Natural killer cell (primary cell): ENCODE results near the gene THOC6. TPM values are rescaled to one million over a fixed set of nuclear protein-coding genes. Genes with fewer than 3 reads are reported as not detected.

Experiments used
- ATAC-seq, 3 donors: fragments of 150-1000 bp in 2 of 3; fragments of 200-7000 bp in 1 of 3; cut with Tn5 transposase; 1 replicate in 1 of 3; 2 replicates in 2 of 3; pipeline ENCODE4 v1.10.0; 2021; ENCODE audit warnings: mild to moderate bottlenecking in 2 of 3, moderate library complexity in 2 of 3
- DNase-seq, 2 donors: peaks; one replicate each; pipeline versions ENCODE4 v3.0.0 to v3.0.0-alpha.2; 2013 to 2021; ENCODE audit warnings: mixed read lengths in 1 of 2
- H3K27ac ChIP-seq: one replicate; pipeline ENCODE4 v1.5.1; 2013; ENCODE audit warnings: mild to moderate bottlenecking, low read length
- H3K27me3 ChIP-seq: one replicate; pipeline ENCODE4 v1.6.1; 2013; ENCODE audit warnings: low read length; ENCODE audit not compliant: control insufficient read depth, insufficient read depth
- H3K36me3 ChIP-seq: one replicate; pipeline ENCODE4 v1.6.1; 2013; ENCODE audit warnings: low read length; ENCODE audit not compliant: control insufficient read depth, insufficient read depth
- H3K4me1 ChIP-seq: one replicate; pipeline ENCODE4 v1.6.1; 2013; ENCODE audit warnings: low read length; ENCODE audit not compliant: control insufficient read depth, insufficient read depth
- H3K4me3 ChIP-seq: one replicate; pipeline ENCODE4 v1.5.1; 2013; ENCODE audit warnings: low read length
- H3K9me3 ChIP-seq: one replicate; pipeline ENCODE4 v1.6.1; 2013; ENCODE audit warnings: low read length; ENCODE audit not compliant: control insufficient read depth, insufficient read depth
- H3K27ac Mint-ChIP-seq, 2 donors: one replicate each; pipeline ENCODE4 v1.8.0; 2022; ENCODE audit warnings: mild to moderate bottlenecking in 2 of 2, mixed read lengths in 2 of 2, moderate library complexity in 1 of 2
- H3K27me3 Mint-ChIP-seq, 2 donors: one replicate each; pipeline ENCODE4 v1.8.0; 2022; ENCODE audit warnings: low read depth in 2 of 2, mixed read lengths in 2 of 2
- H3K36me3 Mint-ChIP-seq: one replicate; pipeline ENCODE4 v1.8.0; 2022; ENCODE audit warnings: mixed read lengths
- H3K4me1 Mint-ChIP-seq, 2 donors: one replicate each; pipeline ENCODE4 v1.8.0; 2022; ENCODE audit warnings: mixed read lengths in 2 of 2
- H3K4me3 Mint-ChIP-seq: one replicate; pipeline ENCODE4 v1.8.0; 2022; ENCODE audit warnings: mild to moderate bottlenecking, moderate library complexity, mixed read lengths
- H3K9me3 Mint-ChIP-seq, 2 donors: one replicate each; pipeline ENCODE4 v1.8.0; 2022; ENCODE audit warnings: mixed read lengths in 2 of 2
- CTCF ChIP-seq: fragments of 200-600 bp; IDR thresholded peaks from one replicate; pipeline ENCODE4 v1.8.0; 2022; ENCODE audit warnings: antibody characterized with exemption
- WGBS: methylation state at CpG from one replicate; pipeline ENCODE4 v1.1.7; 2013; ENCODE audit warnings: missing lambda C conversion rate; ENCODE audit not compliant: insufficient coverage; 5-methylcytosine and 5-hydroxymethylcytosine counted together
- intact Hi-C: fragments of 100-400 bp; cut with micrococcal nuclease; formaldehyde crosslinking; loops from one replicate; pipeline ENCODE4 v1.14.2; 2022
- total RNA-seq, 4 donors: library from RNA; stranded (reverse); fragments of 120-200 nt in 1 of 4; gene quantifications; one replicate each; pipeline versions ENCODE4 v1.2.3 to v1.2.4, GENCODE V29; 2013 to 2022

Gene THOC6
- total RNA-seq, 3 donors from 2014 or later (not counting 1 experiment from before 2014, with no cell fraction given) = 17.1 to 21.5 (median 17.2) TPM

GRCh38 chr16:3013998-3014690, 9.7 kb upstream of the THOC6 start:
- Histone ChIP-seq H3K4me1 (peaks cover 11% of the 10 kb centered on the region), H3K9me3 (no peaks in the 10 kb centered on the region), H3K4me3 (no peak overlapping the region), H3K36me3 (no peaks in the 10 kb centered on the region), H3K27ac (no peak overlapping the region), H3K27me3 (peaks cover 6% of the 10 kb centered on the region)
- intact Hi-C loops = no loop called here
- H3K4me1 Mint-ChIP-seq = peaks cover 0 to 5% of the 10 kb centered on the region in 2 donors
- H3K36me3 Mint-ChIP-seq = no peaks in the 10 kb centered on the region
- H3K4me3 Mint-ChIP-seq = no peak overlapping the region
- DNase-seq (no peak), ATAC-seq (no peak)
- no peak overlapping the region for H3K27ac Mint-ChIP-seq
- no peaks in the 10 kb centered on the region for H3K9me3 Mint-ChIP-seq
- TF ChIP-seq CTCF = no peak
- H3K27me3 Mint-ChIP-seq = peaks cover 0 to 5% of the 10 kb centered on the region in 2 donors
- whole genome bisulfite sequencing = 88% methylated on average over 12 of the region's 12 CpGs

- peaks cover 3 to 8% of the 10 kb centered on the region in 2 donors for H3K4me1 Mint-ChIP-seq
These were observed 8.9 kb upstream of the THOC6 start for GRCh38 chr16:3014971-3015370.

GRCh38 chr16:3015865-3016521, 7.8 kb upstream of the THOC6 start:
- H3K27ac Mint-ChIP-seq = no peak overlapping the region
- no peaks in the 10 kb centered on the region for H3K9me3 ChIP-seq
- H3K36me3 Mint-ChIP-seq = no peaks in the 10 kb centered on the region
- peaks cover 27% of the 10 kb centered on the region for H3K4me1 ChIP-seq
- H3K36me3 ChIP-seq = no peaks in the 10 kb centered on the region
- TF ChIP-seq CTCF = no peak
- peaks cover 5 to 19% of the 10 kb centered on the region in 2 donors for H3K4me1 Mint-ChIP-seq
- peaks cover 6% of the 10 kb centered on the region for H3K27me3 ChIP-seq
- ATAC-seq = no peak
- intact Hi-C loops = no loop called here
- WGBS = 95% methylated on average over 13 of the region's 13 CpGs
- no peak overlapping the region for H3K27ac ChIP-seq
- H3K27me3 Mint-ChIP-seq = peaks cover 0 to 5% of the 10 kb centered on the region in 2 donors
- no peak overlapping the region for H3K4me3 Mint-ChIP-seq
- H3K9me3 Mint-ChIP-seq = no peaks in the 10 kb centered on the region
- no peak overlapping the region for H3K4me3 ChIP-seq
- DNase-seq = no peak

More at GRCh38 chr16:3014971-3015370, 8.9 kb upstream of the THOC6 start:
- 96% methylated on average over 6 of the region's 6 CpGs for WGBS
- Mint-ChIP-seq H3K9me3 (no peaks in the 10 kb centered on the region), H3K27me3 (peaks cover 0 to 5% of the 10 kb centered on the region in 2 donors), H3K36me3 (no peaks in the 10 kb centered on the region), H3K4me3 (no peak overlapping the region), H3K27ac (no peak overlapping the region)
- H3K9me3 ChIP-seq = no peaks in the 10 kb centered on the region
- TF ChIP-seq CTCF = no peak
- DNase-seq (no peak), ATAC-seq (no peak)
- H3K27me3 ChIP-seq = peaks cover 6% of the 10 kb centered on the region
- H3K36me3 ChIP-seq = no peaks in the 10 kb centered on the region
- intact Hi-C loops = no loop called here
- no peak overlapping the region for H3K4me3 ChIP-seq
- H3K4me1 ChIP-seq = peaks cover 19% of the 10 kb centered on the region
- H3K27ac ChIP-seq = no peak overlapping the region
